ENCODE measurements around the gene SLAMF1. TPM values are rescaled to one million over a fixed set of nuclear protein-coding genes. Genes with fewer than 3 reads are reported as not detected.

SLAMF1 gene
- total and polyA plus RNA-seq, 2 of the 13 experiments (the other 11 are each of a cell fraction or from before 2014, with no cell fraction given), result not detected

GRCh38 chr1:160605792-160606479 lies 40.9 kb downstream of the SLAMF1 start:
- no peaks in the 10 kb centered on the region for H3K27me3 ChIP-seq (ENCODE audit: control insufficient read depth in 1 of 2, insufficient read depth in 2 of 2, low read length in 2 of 2)
- CTCF ChIA-PET (ENCODE audit: low intra/inter-chr PET ratio, low total read pairs), result interaction anchor here (2.4 kb wide), 1 partner anchor 111 kb away, joined by 21 read pairs; no protein-coding TSS in a partner anchor
- no peak overlapping the region for H2AFZ ChIP-seq (ENCODE audit: low read length)
- ATAC-seq (no peak), DNase-seq (ENCODE audit: low spot score) (no peak), FAIRE-seq (no peak)
- BruUV-seq (replicated peaks), result no TSS peak
- H3K36me3 ChIP-seq (replicated peaks in 1 of 2; ENCODE audit: control insufficient read depth in 1 of 2, insufficient read depth in 2 of 2, low read length in 2 of 2), result no peaks in the 10 kb centered on the region
- peaks cover 10% of the 10 kb centered on the region for H3K9me3 ChIP-seq (ENCODE audit: low read length)
- no peaks in the 10 kb centered on the region for H4K20me1 ChIP-seq (ENCODE audit: insufficient read depth, low read length)
- H3K79me2 ChIP-seq (ENCODE audit: insufficient read depth, low read length), result no peaks in the 10 kb centered on the region
- intact Hi-C loops (cut with micrococcal nuclease; ENCODE audit: unreplicated experiment), result loop anchor here (2.0 kb wide), 1 partner anchor 61 kb away; no protein-coding TSS in a partner anchor
- H3K4me3 ChIP-seq (replicated peaks in 1 of 3; ENCODE audit: insufficient read depth in 1 of 3, low read depth in 2 of 3, low read length in 3 of 3), result no peak overlapping the region
- WGBS (ENCODE audit: low lambda C conversion rate), result 0% methylated on average over 1 of the region's 4 CpGs
- no peak for TF ChIP-seq RFX1 (IDR thresholded peaks at IDR 0.05)
- no peak for TF ChIP-seq ZMAT5 (CRISPR knock-in tag; IDR thresholded peaks at IDR 0.05; ENCODE audit: borderline replicate concordance, low read depth)
- TF ChIP-seq ZNF275 (CRISPR knock-in tag; IDR thresholded peaks at IDR 0.05; ENCODE audit: borderline replicate concordance), result no peak
- TF ChIP-seq HDAC6 (IDR thresholded peaks at IDR 0.05; ENCODE audit: low read depth, low read length), result no peak
- no peak for TF ChIP-seq HMGA1 (CRISPR knock-in tag; conservative IDR thresholded peaks at IDR 0.05)
- POLR2A ChIA-PET, result no interaction called here
- no peak overlapping the region for H3K9ac ChIP-seq (ENCODE audit: insufficient read depth, low read depth, low read length)
- no peak overlapping the region for H3K27ac ChIP-seq (ENCODE audit: extremely low read length, insufficient read depth, low read length)
- H3K4me1 ChIP-seq (ENCODE audit: insufficient read depth, low read length), result no peaks in the 10 kb centered on the region
- in situ Hi-C loops (cut with HindIII; ENCODE audit: extremely low pct_ligation_motif_present, low pct_unique_long_range_greater_than_20kb), result loop anchor here (5.0 kb wide), 2 partner anchors 114 to 179 kb away; no protein-coding TSS in a partner anchor
- H3K4me2 ChIP-seq (ENCODE audit: low read depth, low read length), result no peak overlapping the region

- Histone ChIP-seq H3K4me2 (ENCODE audit: low read depth, low read length) (no peak overlapping the region), H3K79me2 (ENCODE audit: insufficient read depth, low read length) (no peaks in the 10 kb centered on the region), H2AFZ (ENCODE audit: low read length) (no peak overlapping the region), H3K9ac (ENCODE audit: insufficient read depth, low read depth, low read length) (no peak overlapping the region), H3K27me3 (ENCODE audit: control insufficient read depth in 1 of 2, insufficient read depth in 2 of 2, low read length in 2 of 2) (no peaks in the 10 kb centered on the region), H3K9me3 (ENCODE audit: low read length) (peaks cover 10% of the 10 kb centered on the region), H3K4me1 (ENCODE audit: insufficient read depth, low read length) (no peaks in the 10 kb centered on the region), H3K4me3 (replicated peaks in 1 of 3; ENCODE audit: insufficient read depth in 1 of 3, low read depth in 2 of 3, low read length in 3 of 3) (no peak overlapping the region), H4K20me1 (ENCODE audit: insufficient read depth, low read length) (no peaks in the 10 kb centered on the region), H3K27ac (ENCODE audit: extremely low read length, insufficient read depth, low read length) (no peak overlapping the region), H3K36me3 (replicated peaks in 1 of 2; ENCODE audit: control insufficient read depth in 1 of 2, insufficient read depth in 2 of 2, low read length in 2 of 2) (no peaks in the 10 kb centered on the region)
- in situ Hi-C loops (cut with HindIII; ENCODE audit: extremely low pct_ligation_motif_present, low pct_unique_long_range_greater_than_20kb), result loop anchor here (5.0 kb wide), 2 partner anchors 113 to 178 kb away; no protein-coding TSS in a partner anchor
- 26% methylated on average over 2 of the region's 2 CpGs for WGBS (ENCODE audit: low lambda C conversion rate)
- ChIA-PET CTCF (ENCODE audit: low intra/inter-chr PET ratio, low total read pairs) (no interaction called here), POLR2A (no interaction called here)
- TF ChIP-seq NFIC (IDR thresholded peaks at IDR 0.05; ENCODE audit: low read length) (no peak), TERF1 (CRISPR knock-in tag; IDR thresholded peaks at IDR 0.05) (no peak), ZSCAN20 (CRISPR knock-in tag; IDR thresholded peaks at IDR 0.05; ENCODE audit: borderline replicate concordance) (no peak), HMGXB3 (CRISPR knock-in tag; IDR thresholded peaks at IDR 0.05; ENCODE audit: borderline replicate concordance) (no peak)
- intact Hi-C loops (cut with micrococcal nuclease; ENCODE audit: unreplicated experiment), result no loop called here
- ATAC-seq, result no peak
- no peak for DNase-seq (ENCODE audit: low spot score)
- no peak for FAIRE-seq
- no TSS peak for BruUV-seq (replicated peaks)
Measured at GRCh38 chr1:160605205-160605604, 41.6 kb downstream of the SLAMF1 start.
